ENCODE measurements around the gene PCNX1.
"Not testable (repeated sequence)": the region's sequence is repeated elsewhere in the genome, so short reads cannot be mapped to it uniquely, and the experiment has no call there.

Gene PCNX1

GRCh38 chr14:71122866-71123565 is 215.8 kb downstream of the PCNX1 start:
- no peak for DNase-seq (ENCODE audit: low spot score)

- no peak for DNase-seq (ENCODE audit: low spot score)
Observed at GRCh38 chr14:71123579-71124135, 216.4 kb downstream of the PCNX1 start.

- not testable (repeated sequence) for DNase-seq (ENCODE audit: low spot score)
Observed at GRCh38 chr14:71129716-71130490, 222.6 kb downstream of the PCNX1 start.

GRCh38 chr14:71130491-71131179 is 223.4 kb downstream of the PCNX1 start:
- no peak for DNase-seq (ENCODE audit: low spot score)

GRCh38 chr14:71133296-71133695 is 226.0 kb downstream of the PCNX1 start:
- DNase-seq (ENCODE audit: low spot score) = no peak

DNA sequence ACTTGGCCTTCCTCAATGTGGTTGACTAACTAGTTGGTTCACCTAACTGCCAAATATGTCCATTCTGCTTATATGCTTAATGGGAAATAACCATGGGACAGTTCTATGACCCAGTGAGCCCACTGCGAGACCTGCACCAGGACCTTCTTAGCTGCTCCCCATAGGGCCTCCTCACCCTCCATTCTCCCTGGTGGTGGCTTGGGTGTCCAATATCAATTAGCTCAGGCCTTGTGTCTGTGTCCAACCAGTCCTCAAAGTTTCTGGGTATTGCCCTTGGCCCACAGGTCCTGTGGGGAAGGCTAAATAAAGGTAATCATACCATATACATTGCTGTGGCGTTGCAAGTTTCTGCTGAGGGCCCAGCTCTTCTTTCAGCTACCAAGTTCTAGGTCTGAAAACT is 228.2 kb downstream of the PCNX1 start:
- DNase-seq (ENCODE audit: low spot score) = no peak

DNA sequence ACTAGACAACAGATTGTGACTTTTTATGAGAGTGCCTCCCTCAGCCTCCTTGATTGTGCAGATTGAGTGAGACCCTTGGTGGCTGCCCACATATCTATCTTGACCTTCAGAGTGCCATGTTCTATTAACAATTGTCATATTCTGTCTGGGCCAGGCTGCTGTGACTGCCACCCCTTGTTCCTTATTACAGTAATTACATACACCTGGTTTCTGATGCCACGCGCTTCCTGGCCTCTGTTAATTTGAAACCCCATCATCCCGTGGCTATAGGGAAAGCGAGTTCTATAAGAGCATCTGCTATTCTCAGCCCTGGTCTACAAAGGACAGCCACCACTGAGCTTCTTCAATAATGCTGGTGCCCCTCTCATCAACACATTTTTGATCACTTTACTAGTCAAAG is 228.7 kb downstream of the PCNX1 start:
- DNase-seq (ENCODE audit: low spot score) = no peak

DNA sequence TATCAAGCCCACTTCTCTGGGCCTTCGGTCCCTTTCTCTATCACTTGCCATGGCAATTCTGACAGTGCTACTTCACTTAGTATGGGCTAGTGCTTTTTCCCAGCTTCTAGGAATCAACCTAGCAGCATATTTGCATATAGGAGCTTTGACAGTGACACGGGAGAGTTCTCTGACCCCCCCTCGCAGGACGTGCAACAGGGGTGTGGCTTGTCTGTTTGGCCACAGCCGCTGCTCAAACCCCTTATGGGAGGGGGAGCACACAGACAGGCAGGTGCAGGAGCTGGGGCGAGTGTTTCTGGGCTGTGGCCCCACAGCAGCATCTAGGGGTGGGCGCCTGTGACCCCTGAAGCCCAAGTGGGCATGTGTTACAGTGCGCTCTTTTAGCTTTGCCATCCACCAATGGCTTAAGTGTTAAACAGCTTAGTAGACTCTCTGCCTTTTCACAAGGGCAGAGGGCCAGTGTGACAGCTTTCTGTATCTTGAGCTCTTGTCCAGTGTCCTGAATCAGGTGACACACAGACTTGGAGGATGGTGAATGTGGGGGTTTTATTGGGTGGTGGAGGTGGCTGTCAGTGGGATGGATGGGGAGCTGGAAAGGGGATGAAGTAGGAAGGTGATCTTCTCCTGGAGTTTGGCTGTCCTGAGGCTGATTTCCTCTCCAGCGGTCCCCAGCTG is 229.3 kb downstream of the PCNX1 start:
- no peak for DNase-seq (ENCODE audit: low spot score)

DNA sequence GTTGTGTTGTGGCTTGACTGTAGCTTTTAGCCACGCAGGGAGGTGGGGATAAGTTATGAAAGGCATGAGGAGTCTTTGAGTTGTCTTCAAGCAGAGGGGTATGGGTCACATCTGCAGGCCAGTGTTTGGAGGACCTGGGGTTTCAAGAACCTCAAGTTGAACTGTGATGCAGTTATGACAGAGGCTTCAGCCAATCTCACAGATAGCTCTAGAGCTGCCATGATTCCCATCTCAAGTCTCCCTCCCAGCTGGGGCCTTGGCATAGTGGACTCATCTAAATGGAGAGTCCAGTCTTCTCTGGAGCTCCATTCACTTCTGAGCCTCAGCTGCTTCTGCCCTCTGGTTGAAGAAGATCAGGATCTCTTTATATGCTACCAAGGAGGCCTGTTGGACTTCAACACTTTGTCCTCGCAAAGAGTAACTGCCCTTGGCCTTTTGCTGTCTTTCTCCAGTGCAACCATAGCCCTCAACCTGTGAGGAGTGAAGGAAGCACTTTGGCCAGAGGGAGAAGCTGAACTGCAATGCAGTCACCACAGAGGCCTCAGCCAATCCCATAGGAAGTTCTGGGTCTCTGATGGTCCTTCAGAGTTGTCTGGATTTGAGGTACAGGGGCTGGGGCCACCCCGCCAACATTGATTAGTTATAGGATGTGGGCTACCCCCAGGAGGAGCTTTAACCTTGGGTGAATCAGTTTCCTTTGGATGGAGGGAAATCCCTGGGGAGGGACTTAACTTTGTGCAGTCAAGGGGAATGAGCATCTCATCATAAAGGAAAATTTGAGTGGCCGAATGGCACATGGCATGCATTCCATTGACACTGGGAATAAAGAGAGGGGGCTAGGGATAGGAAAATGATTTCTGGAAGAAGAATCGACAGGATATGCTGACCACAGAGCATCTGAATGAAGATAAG is 230.5 kb downstream of the PCNX1 start:
- DNase-seq (ENCODE audit: low spot score) = no peak

GRCh38 chr14:71138448-71139293 is 231.4 kb downstream of the PCNX1 start:
- peak; percentile 86 for DNase-seq (ENCODE audit: low spot score)

DNA sequence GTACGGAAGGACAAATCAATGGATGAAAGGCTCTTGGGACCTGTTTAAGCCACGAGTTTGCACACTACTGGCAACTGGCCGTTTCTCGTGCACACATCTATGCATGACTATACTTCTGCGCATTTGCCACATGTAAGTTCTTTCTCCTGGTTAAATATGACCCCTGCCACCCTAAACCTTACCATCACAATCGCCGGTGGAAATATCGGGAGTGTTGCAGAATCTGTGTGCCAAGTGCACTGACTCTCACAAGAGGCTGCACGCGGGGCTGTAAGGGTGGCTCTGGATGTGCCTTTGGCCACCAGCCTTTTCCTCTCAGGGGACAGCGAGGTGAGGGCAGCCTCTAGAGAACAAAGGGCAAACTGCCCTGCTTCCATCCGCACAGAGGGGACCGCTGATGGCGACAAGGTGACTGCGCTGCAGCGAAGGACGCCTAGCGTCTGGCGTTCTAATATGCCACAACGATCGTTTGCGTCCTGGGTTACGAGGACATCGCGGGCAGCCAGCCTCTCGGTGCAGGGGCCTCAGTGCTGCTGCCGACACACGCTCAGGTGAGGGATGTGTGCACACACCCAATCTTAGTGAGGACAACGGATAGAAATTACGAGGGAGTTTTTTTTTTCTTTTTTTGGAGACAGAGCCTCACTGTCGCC is 232.2 kb downstream of the PCNX1 start:
- DNase-seq (ENCODE audit: low spot score) = peak; percentile 5

GRCh38 chr14:71140157-71140556 is 232.9 kb downstream of the PCNX1 start:
- DNase-seq (ENCODE audit: low spot score) = no peak

DNA sequence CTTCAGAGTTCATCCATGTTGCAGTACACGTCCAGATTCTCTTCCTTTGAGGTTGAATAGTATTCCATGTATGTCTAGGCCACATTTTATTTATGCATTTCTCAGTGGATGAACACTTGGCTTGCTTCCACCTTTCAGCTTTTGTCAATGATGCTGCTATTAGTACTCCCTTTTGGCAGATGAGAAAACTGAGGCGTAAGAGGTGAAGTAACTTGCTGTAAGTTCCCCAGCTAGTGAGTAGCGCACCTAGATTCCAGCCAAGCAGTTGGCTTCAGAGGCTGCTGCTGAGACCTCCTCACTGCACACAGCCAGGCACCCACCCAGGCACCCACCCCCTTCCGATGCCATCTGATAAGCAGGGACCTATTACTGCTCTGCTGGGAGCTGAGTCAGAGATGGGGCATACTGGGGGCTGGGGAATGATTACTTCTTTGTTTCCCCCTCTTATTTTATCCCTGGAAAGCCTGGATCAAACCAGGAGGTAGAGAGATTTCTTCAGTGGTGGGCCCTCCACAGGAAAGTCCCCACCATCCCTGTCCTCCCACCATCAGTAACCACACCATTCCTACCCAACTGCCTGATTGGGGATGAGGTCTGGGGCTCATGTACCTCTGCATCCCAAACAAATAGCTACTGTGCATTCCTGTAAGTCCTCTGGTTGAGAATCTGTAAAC is 234.6 kb downstream of the PCNX1 start:
- no peak for DNase-seq (ENCODE audit: low spot score)

DNA sequence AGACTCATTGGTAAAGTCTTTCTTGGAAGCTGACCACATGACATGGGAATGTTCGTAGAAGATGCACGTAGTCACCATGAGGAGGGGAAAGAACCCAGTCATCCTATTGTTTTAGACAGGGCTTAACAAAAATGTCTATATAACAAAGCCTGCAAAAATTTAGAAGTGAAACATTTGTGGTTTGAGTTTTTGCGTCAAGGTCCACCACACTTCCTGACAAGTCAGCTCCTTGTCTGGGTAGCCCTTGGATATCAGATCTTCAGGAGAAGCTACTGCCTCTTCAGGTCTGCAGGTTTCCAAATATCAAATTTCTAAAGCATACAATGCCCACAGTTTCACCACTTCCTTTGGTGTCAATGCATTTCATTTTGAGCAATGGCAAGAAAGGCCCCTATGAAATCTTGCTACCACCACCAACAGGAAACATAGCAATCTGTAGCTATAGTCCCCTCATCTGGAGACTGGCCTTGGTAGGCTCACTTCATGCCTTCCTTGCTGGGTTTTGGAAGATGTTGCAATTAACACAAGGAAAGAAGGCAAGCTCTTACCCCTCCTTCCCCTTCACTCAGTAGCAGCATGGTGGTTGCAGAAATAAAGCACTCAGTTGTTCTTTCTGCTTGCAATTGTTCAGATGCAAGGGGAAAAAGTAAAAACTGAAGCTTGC is 235.2 kb downstream of the PCNX1 start:
- DNase-seq (ENCODE audit: low spot score) = peak; percentile 84

- DNase-seq (ENCODE audit: low spot score) = peak; percentile 42
Observed at GRCh38 chr14:71143381-71144290, 236.4 kb downstream of the PCNX1 start.

GRCh38 chr14:71147335-71147734 is 240.1 kb downstream of the PCNX1 start:
- DNase-seq (ENCODE audit: low spot score) = not testable (repeated sequence)

DNA sequence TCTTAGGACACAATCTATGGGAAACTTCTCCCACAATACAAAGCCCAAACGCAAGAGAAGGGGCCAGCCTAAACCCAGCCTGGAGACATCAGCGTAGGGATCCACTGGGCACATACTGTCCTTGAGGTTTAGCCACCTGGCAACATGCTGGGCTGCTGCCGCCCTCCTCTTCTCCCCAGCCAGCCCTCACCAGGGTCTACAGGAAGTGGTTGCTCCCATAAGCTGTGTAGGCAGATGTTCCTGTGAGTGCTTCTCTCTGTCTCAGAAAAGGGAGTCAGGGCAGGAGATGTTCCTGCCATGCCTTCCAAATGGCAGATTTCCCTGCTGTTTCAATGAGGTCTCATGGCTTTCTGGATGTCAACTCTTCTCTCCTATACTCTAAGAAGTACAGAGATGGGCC is 241.4 kb downstream of the PCNX1 start:
- DNase-seq (ENCODE audit: low spot score) = no peak
